WTC11 (cell line): Measurements from ENCODE around the gene MIB1. TPM values are rescaled to one million over a fixed set of nuclear protein-coding genes. Genes with fewer than 3 reads are reported as not detected.

Experiments
- ATAC-seq: fragments of 200-7000 bp; cut with Tn5 transposase; 2 replicates; pipeline ENCODE4 v1.10.0; 2021; ENCODE audit warnings: mild to moderate bottlenecking, moderate library complexity
- CTCF ChIA-PET: fragments of 300-600 bp; sonication (Branson Sonifier 250); formaldehyde crosslinking; loops from one replicate; lab custom pipeline; 2021; ENCODE audit warnings: antibody characterized with exemption; lab: Charles Lee
- POLR2A ChIA-PET: fragments of 350-600 bp; sonication (Branson Sonifier 250); formaldehyde crosslinking; loops from one replicate; lab custom pipeline; 2021; ENCODE audit warnings: antibody characterized with exemption; lab: Charles Lee
- DNase-seq: peaks from one replicate; pipeline ENCODE4 v3.0.0; 2021; ENCODE audit warnings: low spot score
- H3K27ac Mint-ChIP-seq: 2 replicates; pipeline ENCODE4 v1.8.0; 2021; ENCODE audit warnings: mixed read lengths
- H3K27me3 Mint-ChIP-seq: 2 replicates; pipeline ENCODE4 v1.8.0; 2021; ENCODE audit warnings: low read depth, mild to moderate bottlenecking, moderate library complexity, mixed read lengths
- H3K36me3 Mint-ChIP-seq: 2 replicates; pipeline ENCODE4 v1.8.0; 2021; ENCODE audit warnings: mixed read lengths
- H3K4me1 Mint-ChIP-seq: 2 replicates; pipeline ENCODE4 v1.8.0; 2022; ENCODE audit warnings: mixed read lengths
- H3K4me3 Mint-ChIP-seq: 2 replicates; pipeline ENCODE4 v1.8.0; 2021; ENCODE audit warnings: mild to moderate bottlenecking, moderate library complexity, mixed read lengths
- H3K9me3 Mint-ChIP-seq: 2 replicates; pipeline ENCODE4 v1.8.0; 2021; ENCODE audit warnings: mixed read lengths
- ESRRA ChIP-seq: sonication (generic); formaldehyde crosslinking; IDR thresholded peaks from 2 replicates; pipeline ENCODE4 v1.8.1; 2022; ENCODE audit warnings: mild to moderate bottlenecking, missing genetic modification reagents, borderline replicate concordance
- FOXJ3 ChIP-seq: sonication (generic); formaldehyde crosslinking; IDR thresholded peaks from 2 replicates; pipeline ENCODE4 v1.9.0; 2021; ENCODE audit warnings: missing genetic modification reagents, mild to moderate bottlenecking, borderline replicate concordance
- FOXK1 ChIP-seq: sonication (generic); formaldehyde crosslinking; IDR thresholded peaks from 2 replicates; pipeline ENCODE4 v1.8.0; 2022; ENCODE audit warnings: mild to moderate bottlenecking, moderate library complexity, missing genetic modification reagents
- GRHL2 ChIP-seq: fragments of 250-450 bp; sonication (Bioruptor Pico); IDR thresholded peaks from 2 replicates; pipeline ENCODE4 v1.8.0; 2022; ENCODE audit warnings: mild to moderate bottlenecking, moderate library complexity; ENCODE audit not compliant: insufficient replicate concordance, severe bottlenecking
- KAT7 ChIP-seq: sonication (generic); formaldehyde crosslinking; IDR thresholded peaks from 2 replicates; pipeline ENCODE4 v1.8.1; 2023; ENCODE audit warnings: missing genetic modification reagents, mild to moderate bottlenecking, borderline replicate concordance
- RORB ChIP-seq: fragments of 250-450 bp; sonication (Bioruptor Pico); IDR thresholded peaks from 2 replicates; pipeline ENCODE4 v1.9.0; 2021; ENCODE audit warnings: mild to moderate bottlenecking
- total RNA-seq: library from RNA; stranded (reverse); gene quantifications from 3 replicates; pipeline ENCODE4 v1.2.3, GENCODE V29; 2021
- TF ChIP-seq, protein P1 (sequence below): sonication (generic); formaldehyde crosslinking; IDR thresholded peaks from 2 replicates; pipeline ENCODE4 v1.8.1; 2022; ENCODE audit warnings: mild to moderate bottlenecking, moderate library complexity, missing genetic modification reagents
- TF ChIP-seq, protein P2 (sequence below): fragments of 200-600 bp; IDR thresholded peaks from 2 replicates; pipeline ENCODE4 v1.8.0; 2022; ENCODE audit warnings: antibody characterized with exemption
- TF ChIP-seq, protein P3 (sequence below): sonication (generic); formaldehyde crosslinking; IDR thresholded peaks from 2 replicates; pipeline ENCODE4 v1.8.0; 2023; ENCODE audit warnings: mild to moderate bottlenecking, missing genetic modification reagents
- TF ChIP-seq, protein P4 (sequence below): sonication (generic); formaldehyde crosslinking; IDR thresholded peaks from 2 replicates; pipeline ENCODE4 v1.8.1; 2023; ENCODE audit warnings: mild to moderate bottlenecking, missing genetic modification reagents, borderline replicate concordance
- TF ChIP-seq, protein P5 (sequence below): sonication (generic); formaldehyde crosslinking; IDR thresholded peaks from 2 replicates; pipeline ENCODE4 v1.8.1; 2022; ENCODE audit warnings: mild to moderate bottlenecking, missing genetic modification reagents, moderate library complexity, borderline replicate concordance

Gene MIB1
- total RNA-seq, 1 experiment from 2014 or later, result 63.9 TPM

DNA sequence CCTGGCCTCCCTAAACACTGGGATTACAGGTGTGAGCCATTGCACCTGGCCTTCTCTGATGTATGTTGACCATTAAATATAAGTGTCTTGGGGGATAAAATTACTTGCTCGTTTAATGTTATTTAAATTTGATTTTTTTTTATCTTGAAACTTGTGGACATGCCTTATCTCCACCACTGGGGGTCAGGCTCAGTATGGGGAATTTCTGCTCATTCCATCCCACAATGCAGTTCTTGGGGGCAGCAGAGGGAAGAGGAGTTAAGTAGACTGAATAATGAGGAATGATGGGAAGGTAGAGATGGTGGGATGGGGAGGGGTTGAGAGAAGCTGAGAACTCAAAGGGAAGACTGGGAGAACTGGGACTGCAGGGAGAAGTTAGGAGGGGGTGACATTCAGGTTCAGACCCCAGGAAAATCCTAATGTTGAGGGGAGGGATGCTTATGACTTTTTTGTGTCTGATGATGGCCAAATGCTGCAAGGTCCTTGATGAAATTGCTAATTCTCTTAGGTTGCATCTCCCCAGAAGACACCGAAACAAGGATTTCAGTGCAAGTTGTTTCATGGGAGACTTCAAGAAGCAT lies 174.2 kb downstream of the MIB1 start:
- H3K4me3 Mint-ChIP-seq, result no peak overlapping the region
- peak; percentile 86 for ATAC-seq
- H3K27ac Mint-ChIP-seq, result no peak overlapping the region
- CTCF ChIA-PET, result interaction anchor here (0.5 to 2.9 kb wide), 7 partner anchors 18 to 253 kb away, joined by 3 to 10 read pairs (median 4); no protein-coding TSS in a partner anchor
- H3K9me3 Mint-ChIP-seq, result peaks cover 5% of the 10 kb centered on the region
- DNase-seq, result peak; percentile 44
- H3K27me3 Mint-ChIP-seq, result peaks cover 51% of the 10 kb centered on the region
- H3K36me3 Mint-ChIP-seq, result no peaks in the 10 kb centered on the region
- POLR2A ChIA-PET, result interaction anchor here (1.1 kb wide), 1 partner anchor 14 kb away, joined by 3 read pairs; no protein-coding TSS in a partner anchor
- 0 out of 2 replicates have a peak, but pooled peaks cover 5% of the 10 kb centered on the region for H3K4me1 Mint-ChIP-seq
- TF ChIP-seq, protein P1, sequence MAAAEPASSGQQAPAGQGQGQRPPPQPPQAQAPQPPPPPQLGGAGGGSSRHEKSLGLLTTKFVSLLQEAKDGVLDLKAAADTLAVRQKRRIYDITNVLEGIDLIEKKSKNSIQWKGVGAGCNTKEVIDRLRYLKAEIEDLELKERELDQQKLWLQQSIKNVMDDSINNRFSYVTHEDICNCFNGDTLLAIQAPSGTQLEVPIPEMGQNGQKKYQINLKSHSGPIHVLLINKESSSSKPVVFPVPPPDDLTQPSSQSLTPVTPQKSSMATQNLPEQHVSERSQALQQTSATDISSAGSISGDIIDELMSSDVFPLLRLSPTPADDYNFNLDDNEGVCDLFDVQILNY, result no peak
- TF ChIP-seq, protein P2, sequence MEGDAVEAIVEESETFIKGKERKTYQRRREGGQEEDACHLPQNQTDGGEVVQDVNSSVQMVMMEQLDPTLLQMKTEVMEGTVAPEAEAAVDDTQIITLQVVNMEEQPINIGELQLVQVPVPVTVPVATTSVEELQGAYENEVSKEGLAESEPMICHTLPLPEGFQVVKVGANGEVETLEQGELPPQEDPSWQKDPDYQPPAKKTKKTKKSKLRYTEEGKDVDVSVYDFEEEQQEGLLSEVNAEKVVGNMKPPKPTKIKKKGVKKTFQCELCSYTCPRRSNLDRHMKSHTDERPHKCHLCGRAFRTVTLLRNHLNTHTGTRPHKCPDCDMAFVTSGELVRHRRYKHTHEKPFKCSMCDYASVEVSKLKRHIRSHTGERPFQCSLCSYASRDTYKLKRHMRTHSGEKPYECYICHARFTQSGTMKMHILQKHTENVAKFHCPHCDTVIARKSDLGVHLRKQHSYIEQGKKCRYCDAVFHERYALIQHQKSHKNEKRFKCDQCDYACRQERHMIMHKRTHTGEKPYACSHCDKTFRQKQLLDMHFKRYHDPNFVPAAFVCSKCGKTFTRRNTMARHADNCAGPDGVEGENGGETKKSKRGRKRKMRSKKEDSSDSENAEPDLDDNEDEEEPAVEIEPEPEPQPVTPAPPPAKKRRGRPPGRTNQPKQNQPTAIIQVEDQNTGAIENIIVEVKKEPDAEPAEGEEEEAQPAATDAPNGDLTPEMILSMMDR, result peak; percentile 63

DNA sequence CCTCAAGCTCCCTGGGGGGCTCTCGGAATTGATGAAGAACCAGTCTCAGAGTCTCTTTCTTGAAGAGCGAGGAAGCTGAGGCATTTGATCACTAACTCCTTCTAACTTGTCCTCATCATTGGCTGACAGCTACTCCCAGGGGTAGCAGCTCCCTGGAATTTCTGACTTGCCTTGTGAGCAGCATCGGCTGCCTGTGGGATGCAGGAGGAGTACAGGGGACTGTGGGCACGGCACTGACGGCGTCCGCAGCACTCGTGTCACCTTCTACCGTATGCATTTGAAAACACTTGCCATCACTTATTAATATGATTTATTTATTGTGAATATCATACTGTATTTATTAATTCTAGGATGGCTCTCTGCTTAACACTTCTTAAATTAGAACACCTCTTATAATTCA lies 175.0 kb downstream of the MIB1 start:
- POLR2A ChIA-PET, result interaction anchor here (1.1 kb wide), 1 partner anchor 13 kb away, joined by 3 read pairs; no protein-coding TSS in a partner anchor
- no peak overlapping the region for H3K27ac Mint-ChIP-seq
- no peak for TF ChIP-seq ESRRA (CRISPR knock-in tag)
- TF ChIP-seq KAT7, result no peak
- TF ChIP-seq FOXK1 (CRISPR knock-in tag), result no peak
- TF ChIP-seq, protein P3, sequence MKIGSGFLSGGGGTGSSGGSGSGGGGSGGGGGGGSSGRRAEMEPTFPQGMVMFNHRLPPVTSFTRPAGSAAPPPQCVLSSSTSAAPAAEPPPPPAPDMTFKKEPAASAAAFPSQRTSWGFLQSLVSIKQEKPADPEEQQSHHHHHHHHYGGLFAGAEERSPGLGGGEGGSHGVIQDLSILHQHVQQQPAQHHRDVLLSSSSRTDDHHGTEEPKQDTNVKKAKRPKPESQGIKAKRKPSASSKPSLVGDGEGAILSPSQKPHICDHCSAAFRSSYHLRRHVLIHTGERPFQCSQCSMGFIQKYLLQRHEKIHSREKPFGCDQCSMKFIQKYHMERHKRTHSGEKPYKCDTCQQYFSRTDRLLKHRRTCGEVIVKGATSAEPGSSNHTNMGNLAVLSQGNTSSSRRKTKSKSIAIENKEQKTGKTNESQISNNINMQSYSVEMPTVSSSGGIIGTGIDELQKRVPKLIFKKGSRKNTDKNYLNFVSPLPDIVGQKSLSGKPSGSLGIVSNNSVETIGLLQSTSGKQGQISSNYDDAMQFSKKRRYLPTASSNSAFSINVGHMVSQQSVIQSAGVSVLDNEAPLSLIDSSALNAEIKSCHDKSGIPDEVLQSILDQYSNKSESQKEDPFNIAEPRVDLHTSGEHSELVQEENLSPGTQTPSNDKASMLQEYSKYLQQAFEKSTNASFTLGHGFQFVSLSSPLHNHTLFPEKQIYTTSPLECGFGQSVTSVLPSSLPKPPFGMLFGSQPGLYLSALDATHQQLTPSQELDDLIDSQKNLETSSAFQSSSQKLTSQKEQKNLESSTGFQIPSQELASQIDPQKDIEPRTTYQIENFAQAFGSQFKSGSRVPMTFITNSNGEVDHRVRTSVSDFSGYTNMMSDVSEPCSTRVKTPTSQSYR (CRISPR knock-in tag), result no peak
- TF ChIP-seq, protein P4, sequence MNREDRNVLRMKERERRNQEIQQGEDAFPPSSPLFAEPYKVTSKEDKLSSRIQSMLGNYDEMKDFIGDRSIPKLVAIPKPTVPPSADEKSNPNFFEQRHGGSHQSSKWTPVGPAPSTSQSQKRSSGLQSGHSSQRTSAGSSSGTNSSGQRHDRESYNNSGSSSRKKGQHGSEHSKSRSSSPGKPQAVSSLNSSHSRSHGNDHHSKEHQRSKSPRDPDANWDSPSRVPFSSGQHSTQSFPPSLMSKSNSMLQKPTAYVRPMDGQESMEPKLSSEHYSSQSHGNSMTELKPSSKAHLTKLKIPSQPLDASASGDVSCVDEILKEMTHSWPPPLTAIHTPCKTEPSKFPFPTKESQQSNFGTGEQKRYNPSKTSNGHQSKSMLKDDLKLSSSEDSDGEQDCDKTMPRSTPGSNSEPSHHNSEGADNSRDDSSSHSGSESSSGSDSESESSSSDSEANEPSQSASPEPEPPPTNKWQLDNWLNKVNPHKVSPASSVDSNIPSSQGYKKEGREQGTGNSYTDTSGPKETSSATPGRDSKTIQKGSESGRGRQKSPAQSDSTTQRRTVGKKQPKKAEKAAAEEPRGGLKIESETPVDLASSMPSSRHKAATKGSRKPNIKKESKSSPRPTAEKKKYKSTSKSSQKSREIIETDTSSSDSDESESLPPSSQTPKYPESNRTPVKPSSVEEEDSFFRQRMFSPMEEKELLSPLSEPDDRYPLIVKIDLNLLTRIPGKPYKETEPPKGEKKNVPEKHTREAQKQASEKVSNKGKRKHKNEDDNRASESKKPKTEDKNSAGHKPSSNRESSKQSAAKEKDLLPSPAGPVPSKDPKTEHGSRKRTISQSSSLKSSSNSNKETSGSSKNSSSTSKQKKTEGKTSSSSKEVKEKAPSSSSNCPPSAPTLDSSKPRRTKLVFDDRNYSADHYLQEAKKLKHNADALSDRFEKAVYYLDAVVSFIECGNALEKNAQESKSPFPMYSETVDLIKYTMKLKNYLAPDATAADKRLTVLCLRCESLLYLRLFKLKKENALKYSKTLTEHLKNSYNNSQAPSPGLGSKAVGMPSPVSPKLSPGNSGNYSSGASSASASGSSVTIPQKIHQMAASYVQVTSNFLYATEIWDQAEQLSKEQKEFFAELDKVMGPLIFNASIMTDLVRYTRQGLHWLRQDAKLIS (CRISPR knock-in tag), result no peak
- no peak for TF ChIP-seq RORB
- TF ChIP-seq, protein P5, sequence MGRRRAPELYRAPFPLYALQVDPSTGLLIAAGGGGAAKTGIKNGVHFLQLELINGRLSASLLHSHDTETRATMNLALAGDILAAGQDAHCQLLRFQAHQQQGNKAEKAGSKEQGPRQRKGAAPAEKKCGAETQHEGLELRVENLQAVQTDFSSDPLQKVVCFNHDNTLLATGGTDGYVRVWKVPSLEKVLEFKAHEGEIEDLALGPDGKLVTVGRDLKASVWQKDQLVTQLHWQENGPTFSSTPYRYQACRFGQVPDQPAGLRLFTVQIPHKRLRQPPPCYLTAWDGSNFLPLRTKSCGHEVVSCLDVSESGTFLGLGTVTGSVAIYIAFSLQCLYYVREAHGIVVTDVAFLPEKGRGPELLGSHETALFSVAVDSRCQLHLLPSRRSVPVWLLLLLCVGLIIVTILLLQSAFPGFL (CRISPR knock-in tag), result no peak
- no peak for TF ChIP-seq GRHL2 (CRISPR knock-in tag)
- TF ChIP-seq FOXJ3 (CRISPR knock-in tag), result no peak
- TF ChIP-seq, protein P2, result no peak
- TF ChIP-seq, all 79 proteins: peak for 0
- no peaks in the 10 kb centered on the region for H3K36me3 Mint-ChIP-seq
- no peak overlapping the region for H3K4me3 Mint-ChIP-seq
- peaks cover 5% of the 10 kb centered on the region for H3K9me3 Mint-ChIP-seq
- DNase-seq, result no peak
- ATAC-seq, result no peak
- H3K27me3 Mint-ChIP-seq, result peaks cover 43% of the 10 kb centered on the region
- 0 out of 2 replicates have a peak, but pooled peaks cover 5% of the 10 kb centered on the region for H3K4me1 Mint-ChIP-seq
- CTCF ChIA-PET, result interaction anchor here (0.5 to 2.9 kb wide), 7 partner anchors 17 to 253 kb away, joined by 3 to 10 read pairs (median 4); no protein-coding TSS in a partner anchor
